GM19239 (cell line): Measurements from ENCODE around the gene CYP4F22.
"Not testable (repeated sequence)": the region's sequence is repeated elsewhere in the genome, so short reads cannot be mapped to it uniquely, and the experiment has no call there.

Source experiments
- DNase-seq: peaks from one replicate; pipeline ENCODE4 v3.0.0; 2011; ENCODE audit warnings: low spot score; ENCODE audit not compliant: insufficient read length
- FAIRE-seq: peaks from 2 replicates; lab custom pipeline; 2011; peaks lifted over from hg19 to GRCh38; lab: Jason Lieb, UNC

CYP4F22 gene

GRCh38 chr19:15488489-15489226 lies 19.7 kb upstream of the CYP4F22 start:
- FAIRE-seq (no peak), DNase-seq (no peak)

- DNase-seq = no peak
- FAIRE-seq = no peak
Measured at GRCh38 chr19:15495151-15495550, 13.2 kb upstream of the CYP4F22 start.

DNA sequence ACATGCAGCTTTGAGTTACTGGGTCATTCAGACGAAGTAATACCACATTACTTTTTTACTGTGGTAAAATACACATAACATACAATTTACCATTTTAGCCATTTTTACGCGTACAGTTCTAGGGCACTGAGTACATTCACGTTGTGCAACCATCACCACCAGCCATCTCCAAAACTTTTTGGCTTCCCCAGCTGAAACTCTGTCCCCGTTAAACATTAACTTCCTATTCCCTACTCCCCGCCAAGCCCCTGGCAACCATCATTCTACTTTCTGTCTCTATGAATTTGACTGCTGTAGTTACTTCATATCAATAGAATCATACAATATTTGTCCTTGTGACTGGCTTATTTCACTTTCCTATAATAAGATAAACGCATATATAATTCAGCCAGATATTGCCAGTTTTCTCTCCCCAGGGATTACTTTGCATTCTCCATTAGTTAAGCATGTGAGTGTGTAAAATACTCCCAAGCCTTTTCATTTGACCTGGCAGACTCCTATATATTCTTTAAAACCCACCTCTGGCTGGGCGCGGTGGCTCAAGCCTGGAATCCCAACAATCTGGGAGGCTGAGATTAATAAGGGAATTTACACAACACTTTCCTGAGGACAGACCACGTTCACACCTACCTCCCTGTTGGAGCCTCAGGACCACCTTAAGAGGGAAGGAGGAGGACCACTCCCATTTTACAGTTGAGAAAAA lies 10.0 kb upstream of the CYP4F22 start:
- DNase-seq = no peak
- no peak for FAIRE-seq

DNA sequence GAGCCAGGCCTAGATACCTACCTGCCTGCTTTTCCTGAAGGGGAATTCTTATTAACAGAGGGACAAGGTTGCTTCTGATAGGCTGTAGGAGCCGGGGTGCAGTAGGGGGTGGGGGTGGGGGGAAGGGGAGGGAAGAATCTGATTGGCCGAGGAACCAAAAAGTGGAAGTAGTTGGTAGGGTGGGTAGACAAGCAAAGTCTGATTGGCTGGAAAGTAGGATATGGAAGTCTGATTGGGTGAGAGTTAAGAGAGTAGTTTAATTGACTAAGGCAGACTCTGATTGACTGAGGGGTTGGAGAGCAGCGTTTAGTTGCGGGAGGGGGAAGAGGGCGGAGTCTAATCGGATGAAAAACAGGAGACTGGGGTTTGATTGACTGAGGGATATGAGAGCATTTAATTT lies 9.4 kb upstream of the CYP4F22 start:
- FAIRE-seq = no peak
- no peak for DNase-seq

GRCh38 chr19:15501596-15501995 lies 6.7 kb upstream of the CYP4F22 start:
- no peak for FAIRE-seq
- no peak for DNase-seq

- DNase-seq (no peak), FAIRE-seq (no peak)
Measured at GRCh38 chr19:15502264-15502663, 6.1 kb upstream of the CYP4F22 start.

- no peak for FAIRE-seq
- DNase-seq = no peak
Measured at GRCh38 chr19:15506074-15506571, 2.2 kb upstream of the CYP4F22 start.

- FAIRE-seq (no peak), DNase-seq (no peak)
Measured at GRCh38 chr19:15507068-15508034, 974 bp upstream of the CYP4F22 start.

DNA sequence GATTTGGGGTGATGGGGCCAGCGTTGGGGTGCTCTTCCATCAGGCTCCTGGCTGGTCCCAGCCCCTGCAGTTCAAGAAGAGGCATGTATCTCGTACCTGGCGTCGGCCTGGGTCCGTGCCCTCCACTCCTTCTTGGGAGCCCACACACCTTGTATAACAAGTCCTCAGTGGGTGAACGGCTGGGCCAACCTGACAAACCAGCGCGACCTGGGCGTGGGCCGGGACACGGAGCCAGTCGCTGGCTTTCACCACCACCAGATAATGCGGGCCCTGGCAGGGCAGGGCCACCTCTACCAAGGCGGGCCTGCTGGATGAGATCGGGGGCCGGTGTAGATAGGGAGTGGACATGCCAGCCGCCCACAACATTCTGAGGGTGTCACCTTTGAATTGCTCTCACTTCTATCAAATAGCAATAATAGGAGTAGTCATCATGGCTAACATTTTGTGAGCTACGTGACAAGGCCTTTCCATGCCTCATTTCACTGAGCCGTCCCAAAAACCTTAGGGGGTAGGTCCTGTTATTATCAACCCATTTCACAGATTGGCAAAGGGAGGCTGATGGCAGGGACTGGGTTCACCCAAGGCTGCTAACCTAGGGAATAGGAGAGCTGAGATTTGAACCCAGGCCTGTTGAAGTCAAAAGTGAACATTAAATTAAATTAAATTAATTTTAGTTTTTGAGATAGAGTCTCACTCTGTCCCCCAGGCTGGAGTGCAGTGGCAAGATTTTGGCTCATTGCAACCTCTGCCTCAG lies 3.5 kb downstream of the CYP4F22 start:
- FAIRE-seq = no peak
- DNase-seq = no peak

DNA sequence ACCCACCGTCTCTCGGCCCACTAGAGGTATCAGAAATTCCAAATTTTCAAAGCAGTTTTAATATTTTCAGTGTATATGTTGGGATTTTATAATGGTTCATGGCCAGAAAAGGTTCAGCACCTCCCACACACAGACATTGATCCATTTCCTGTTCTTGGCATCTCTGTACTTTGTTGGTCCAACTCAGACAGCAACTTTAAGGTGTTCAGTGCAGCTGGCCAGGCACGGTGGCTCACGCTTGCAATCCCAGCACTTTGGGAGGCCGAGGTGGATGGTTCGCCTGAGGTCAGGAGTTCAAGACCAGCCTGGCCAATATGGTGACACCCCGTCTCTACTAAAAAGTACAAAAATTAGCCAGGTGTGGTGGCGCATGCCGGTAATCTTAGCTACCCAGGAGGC lies 6.9 kb downstream of the CYP4F22 start:
- DNase-seq, FAIRE-seq: not testable (repeated sequence)

- FAIRE-seq (no peak), DNase-seq (no peak)
Measured at GRCh38 chr19:15516363-15516762, 8.0 kb downstream of the CYP4F22 start.

- FAIRE-seq = no peak
Measured at GRCh38 chr19:15517778-15518177, 9.5 kb downstream of the CYP4F22 start.

DNA sequence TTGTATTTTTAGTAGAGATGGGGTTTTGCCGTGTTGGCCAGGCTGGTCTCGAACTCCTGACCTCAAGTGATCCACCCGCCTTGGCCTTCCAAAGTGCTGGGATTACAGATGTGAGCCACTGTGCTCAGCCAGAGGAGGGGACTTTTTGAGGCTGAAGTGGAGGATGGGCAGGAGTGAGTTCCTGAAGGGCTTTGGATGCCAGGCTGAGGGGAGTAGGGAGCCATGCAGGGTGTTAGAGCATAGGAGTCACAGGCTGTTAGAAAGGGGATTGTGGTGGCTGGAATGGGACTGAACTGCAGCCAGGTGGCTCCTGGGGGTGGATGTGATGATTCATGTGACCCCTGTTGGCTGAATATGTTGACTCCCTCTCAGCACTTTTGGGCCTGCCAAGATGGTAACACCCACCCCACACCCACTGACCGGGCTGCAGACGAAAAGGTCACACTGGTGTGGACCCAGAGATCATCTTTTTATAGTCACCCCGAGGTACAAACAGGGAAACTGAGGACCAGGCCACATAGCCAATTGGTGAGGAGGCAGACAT lies 11.2 kb downstream of the CYP4F22 start:
- DNase-seq (no peak), FAIRE-seq (no peak)

More at GRCh38 chr19:15517778-15518177, 9.5 kb downstream of the CYP4F22 start:
- no peak for DNase-seq

- no peak for DNase-seq
- no peak for FAIRE-seq
Measured at GRCh38 chr19:15524781-15525180, 16.5 kb downstream of the CYP4F22 start.

DNA sequence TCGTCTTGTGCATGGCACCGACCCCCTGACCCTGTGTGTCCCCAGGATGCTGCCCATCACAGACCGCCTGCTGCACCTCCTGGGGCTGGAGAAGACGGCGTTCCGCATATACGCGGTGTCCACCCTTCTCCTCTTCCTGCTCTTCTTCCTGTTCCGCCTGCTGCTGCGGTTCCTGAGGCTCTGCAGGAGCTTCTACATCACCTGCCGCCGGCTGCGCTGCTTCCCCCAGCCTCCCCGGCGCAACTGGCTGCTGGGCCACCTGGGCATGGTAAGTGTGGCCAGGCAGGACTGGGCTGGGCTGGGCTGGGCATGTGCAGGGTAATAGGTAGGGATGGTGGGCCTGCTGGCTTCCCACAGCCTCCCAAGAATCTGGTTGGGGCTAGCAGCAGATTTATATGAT lies 17.0 kb downstream of the CYP4F22 start:
- no peak for FAIRE-seq
- no peak for DNase-seq

DNA sequence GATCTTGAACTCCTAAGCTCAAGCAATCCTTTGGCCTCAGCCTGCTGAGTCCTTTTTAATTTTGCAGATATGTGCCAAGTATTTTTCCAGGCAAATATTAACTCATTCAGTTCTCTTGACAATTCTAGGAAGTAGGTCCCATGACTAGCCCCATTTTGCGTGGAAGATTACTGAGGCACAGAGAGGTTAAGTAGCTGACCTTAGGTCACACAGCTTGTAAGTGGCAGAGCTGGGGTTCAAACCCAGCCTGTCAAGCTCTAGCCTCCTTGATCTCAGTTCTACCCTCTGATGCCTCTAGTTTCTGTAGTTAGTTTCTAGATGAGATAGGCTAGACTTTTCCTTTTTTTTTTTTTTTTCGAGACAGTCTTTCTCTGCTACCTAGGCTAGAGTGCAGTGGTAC lies 18.1 kb downstream of the CYP4F22 start:
- no peak for FAIRE-seq

GRCh38 chr19:15527705-15528104 lies 19.4 kb downstream of the CYP4F22 start:
- FAIRE-seq = no peak
- no peak for DNase-seq

More for the DNA sequence above, 18.1 kb downstream of the CYP4F22 start:
- DNase-seq = no peak

GRCh38 chr19:15529774-15530372 lies 21.5 kb downstream of the CYP4F22 start:
- FAIRE-seq (no peak), DNase-seq (no peak)
